A549 (cell line): ENCODE data around the gene ZNF506.

Source experiments
- CTCF ChIP-seq: fragments of >200 bp; sonication (Bioruptor Twin); formaldehyde crosslinking; IDR thresholded peaks from 3 replicates; pipeline ENCODE4 v1.5.1; 2016
- EP300 ChIP-seq, 2 experiments: fragments of >200 bp; sonication (Bioruptor Twin); formaldehyde crosslinking; IDR thresholded peaks; 2 replicates in 1 of 2; 3 replicates in 1 of 2; pipeline ENCODE4 v1.6.1; 2016 to 2017
- GATA3 ChIP-seq: IDR thresholded peaks from 2 replicates; pipeline ENCODE4 v1.6.1; 2012; ENCODE audit warnings: borderline replicate concordance
- KDM1A ChIP-seq: fragments of 200-600 bp; sonication (generic); IDR thresholded peaks from 2 replicates; pipeline ENCODE4 v1.6.1; 2016; ENCODE audit warnings: low read depth, mild to moderate bottlenecking
- MAFK ChIP-seq: fragments of 450-650 bp; IDR thresholded peaks from 2 replicates; pipeline ENCODE4 v1.6.1; 2014; ENCODE audit not compliant: partially characterized antibody
- MYC ChIP-seq: IDR thresholded peaks from 2 replicates; pipeline ENCODE4 v1.6.1; 2012; ENCODE audit warnings: mild to moderate bottlenecking, inconsistent platforms, low read length, improper control_type of control experiment, borderline replicate concordance
- NFE2L2 ChIP-seq: fragments of 150-350 bp; conservative IDR thresholded peaks from 2 replicates; pipeline ENCODE4 v1.6.1; 2014; ENCODE audit warnings: low read length
- NPAS2 ChIP-seq: fragments of 250-450 bp; sonication (Bioruptor Pico); IDR thresholded peaks from 2 replicates; pipeline ENCODE4 v1.8.0; 2022; ENCODE audit warnings: mild to moderate bottlenecking, moderate library complexity, borderline replicate concordance
- POLR2A ChIP-seq: IDR thresholded peaks from 2 replicates; pipeline ENCODE4 v1.6.1; 2012; ENCODE audit warnings: mild to moderate bottlenecking, low read length
- RAD21 ChIP-seq, 2 experiments: fragments of >200 bp in 1 of 2; sonication (Bioruptor Twin) in 1 of 2; formaldehyde crosslinking in 1 of 2; IDR thresholded peaks in 1 of 2; conservative IDR thresholded peaks in 1 of 2; 2 replicates in 1 of 2; 3 replicates in 1 of 2; pipeline ENCODE4 v1.6.1; 2012 to 2018; ENCODE audit warnings: inconsistent platforms in 1 of 2
- RFX5 ChIP-seq: fragments of 450-650 bp; IDR thresholded peaks from 2 replicates; pipeline ENCODE4 v1.7.1; 2014; ENCODE audit warnings: antibody characterized with exemption, mild to moderate bottlenecking, moderate library complexity
- RNF2 ChIP-seq: fragments of 200-600 bp; sonication (generic); IDR thresholded peaks from 2 replicates; pipeline ENCODE4 v1.6.1; 2016; ENCODE audit warnings: low read depth, mild to moderate bottlenecking, antibody characterized with exemption, moderate library complexity, borderline replicate concordance
- TF ChIP-seq, protein P1 (sequence below): IDR thresholded peaks from 2 replicates; pipeline ENCODE4 v1.6.1; 2012

DNA sequence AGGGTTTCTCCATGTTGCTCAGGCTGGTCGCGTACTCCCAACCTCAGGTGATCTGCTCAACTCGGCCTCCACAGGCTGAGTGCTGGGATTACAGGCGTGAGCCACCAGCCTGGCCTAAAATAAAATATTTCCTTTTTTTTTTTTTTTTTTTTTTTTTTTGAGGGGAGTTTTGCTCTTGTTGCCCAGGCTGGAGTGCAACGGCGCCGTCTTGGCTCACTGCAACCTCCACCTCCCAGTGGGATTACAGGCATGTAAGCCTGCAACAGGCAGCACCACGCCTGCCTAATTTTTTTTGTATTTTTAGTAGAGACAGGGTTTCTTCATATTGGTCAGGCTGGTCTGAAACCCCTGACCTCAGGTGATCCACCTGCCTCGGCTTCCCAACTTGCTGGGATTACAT lies 4.9 kb downstream of the ZNF506 start:
- no peak for TF ChIP-seq MYC
- TF ChIP-seq MAFK, result no peak
- TF ChIP-seq NFE2L2, result no peak
- no peak for TF ChIP-seq CTCF
- no peak for TF ChIP-seq KDM1A
- no peak for TF ChIP-seq GATA3
- TF ChIP-seq RNF2, result no peak
- TF ChIP-seq POLR2A, result no peak
- no peak for TF ChIP-seq RAD21 (conservative IDR thresholded peaks at IDR 0.05 in 1 of 2, IDR thresholded peaks at IDR 0.05 in 1 of 2)
- TF ChIP-seq NPAS2 (CRISPR knock-in tag), result no peak
- TF ChIP-seq EP300 (IDR thresholded peaks at IDR 0.05), result no peak
- TF ChIP-seq, protein P1, sequence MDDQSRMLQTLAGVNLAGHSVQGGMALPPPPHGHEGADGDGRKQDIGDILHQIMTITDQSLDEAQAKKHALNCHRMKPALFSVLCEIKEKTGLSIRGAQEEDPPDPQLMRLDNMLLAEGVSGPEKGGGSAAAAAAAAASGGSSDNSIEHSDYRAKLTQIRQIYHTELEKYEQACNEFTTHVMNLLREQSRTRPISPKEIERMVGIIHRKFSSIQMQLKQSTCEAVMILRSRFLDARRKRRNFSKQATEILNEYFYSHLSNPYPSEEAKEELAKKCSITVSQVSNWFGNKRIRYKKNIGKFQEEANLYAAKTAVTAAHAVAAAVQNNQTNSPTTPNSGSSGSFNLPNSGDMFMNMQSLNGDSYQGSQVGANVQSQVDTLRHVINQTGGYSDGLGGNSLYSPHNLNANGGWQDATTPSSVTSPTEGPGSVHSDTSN, result no peak
- no peak for TF ChIP-seq RFX5
